ENCODE data around the gene MAVS. TPM values are rescaled to one million over a fixed set of nuclear protein-coding genes. Genes with fewer than 3 reads are reported as not detected.
"Not testable (repeated sequence)": the region's sequence is repeated elsewhere in the genome, so short reads cannot be mapped to it uniquely, and the experiment has no call there.

Gene MAVS
- total RNA-seq, 2 experiments from 2014 or later: 32.4 to 33.0 TPM

DNA sequence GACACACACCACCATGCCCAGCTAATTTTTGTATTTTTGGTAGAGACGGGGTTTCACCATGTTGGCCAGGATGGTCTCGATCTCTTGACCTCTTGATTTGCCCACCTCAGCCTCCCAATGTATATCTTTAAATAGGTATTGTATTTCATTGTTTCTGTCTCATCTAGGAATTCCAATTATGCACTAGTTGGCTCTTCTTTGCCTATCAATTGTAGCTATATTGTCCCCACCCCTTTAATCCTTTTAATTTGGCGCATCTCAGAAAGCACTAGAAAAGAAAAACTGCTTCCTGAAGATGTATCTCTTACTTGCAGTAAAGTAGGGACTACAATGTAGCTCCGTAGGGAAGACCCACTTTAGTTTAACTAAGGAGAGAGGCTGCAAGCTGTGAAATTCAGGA, 10.5 kb upstream of the MAVS start:
- ChIA-PET CTCF (no interaction called here), POLR2A (no interaction called here)

DNA sequence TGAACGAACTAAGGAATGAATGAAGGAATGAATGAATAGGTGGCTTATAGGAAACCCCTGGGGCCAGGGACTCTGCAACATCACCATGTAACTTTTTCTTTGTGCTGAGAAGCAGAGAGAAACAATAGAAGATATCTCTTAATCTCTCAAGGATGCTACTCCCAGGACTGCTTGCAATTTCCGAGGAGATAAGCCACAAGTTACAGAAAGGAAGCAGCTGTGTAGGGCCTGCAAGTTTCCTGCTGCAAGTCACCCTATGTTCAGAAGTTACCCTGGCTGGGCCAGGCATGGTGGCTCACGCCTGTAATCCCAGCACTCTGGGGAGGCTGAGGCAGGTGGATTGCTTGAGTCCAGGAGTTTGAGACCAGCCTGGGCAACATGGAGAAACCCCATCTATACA, 7.3 kb upstream of the MAVS start:
- POLR2A ChIA-PET: no interaction called here
- CTCF ChIA-PET: interaction anchor here (0.7 to 0.8 kb wide), 2 partner anchors 53 to 83 kb away, joined by 3 to 5 read pairs; partner anchors contain the start of gene CENPB

DNA sequence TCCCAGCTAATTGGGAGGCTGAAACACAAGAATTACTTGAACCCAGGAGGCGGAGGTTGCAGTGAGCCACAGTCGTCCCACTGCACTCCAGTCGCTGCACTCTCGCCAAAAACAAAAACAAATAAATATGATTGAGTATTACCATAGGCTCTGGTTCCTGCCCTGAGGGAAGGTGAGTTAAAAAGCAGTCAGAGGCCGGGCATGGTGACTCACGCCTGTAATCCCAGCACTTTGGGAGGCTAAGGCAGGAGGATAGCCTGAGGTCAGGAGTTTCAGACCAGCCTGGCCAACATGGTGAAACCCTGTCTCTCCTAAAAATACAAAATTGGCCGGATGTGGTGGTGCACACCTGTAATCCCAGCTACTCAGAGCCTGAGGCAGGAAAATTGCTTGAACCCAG, 6.4 kb upstream of the MAVS start:
- POLR2A ChIA-PET: not testable (repeated sequence)

DNA sequence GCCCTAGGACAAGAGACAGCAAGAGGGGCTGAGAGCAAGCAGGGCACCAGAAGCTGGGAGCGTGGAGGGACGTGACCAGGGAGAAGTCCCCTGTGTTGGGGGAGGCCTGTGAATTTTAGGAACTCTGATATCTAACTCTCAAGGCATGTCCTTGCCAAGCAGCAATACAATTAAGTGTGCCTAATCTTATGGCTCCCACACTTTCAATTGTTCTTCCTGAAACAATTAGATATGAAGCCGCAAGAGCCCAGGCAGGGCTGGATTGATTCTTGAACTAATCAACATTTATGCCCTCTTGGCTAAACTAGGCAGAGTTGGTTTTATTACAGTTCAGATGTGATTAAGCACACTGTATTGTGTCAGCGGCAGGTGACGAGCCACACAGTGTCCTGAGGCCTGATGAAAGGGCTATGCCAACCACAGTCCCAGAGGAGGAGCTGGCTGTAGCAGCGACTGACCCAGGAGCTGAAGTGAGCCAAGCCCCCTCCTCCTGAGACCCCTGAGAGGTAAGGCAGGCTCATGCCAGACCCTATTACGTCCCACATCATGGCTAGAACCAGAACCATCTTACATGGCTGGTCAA, 4.2 kb upstream of the MAVS start:
- ChIA-PET CTCF (no interaction called here), POLR2A (no interaction called here)

More for the DNA sequence above, 6.4 kb upstream of the MAVS start:
- CTCF ChIA-PET: not testable (repeated sequence)

DNA sequence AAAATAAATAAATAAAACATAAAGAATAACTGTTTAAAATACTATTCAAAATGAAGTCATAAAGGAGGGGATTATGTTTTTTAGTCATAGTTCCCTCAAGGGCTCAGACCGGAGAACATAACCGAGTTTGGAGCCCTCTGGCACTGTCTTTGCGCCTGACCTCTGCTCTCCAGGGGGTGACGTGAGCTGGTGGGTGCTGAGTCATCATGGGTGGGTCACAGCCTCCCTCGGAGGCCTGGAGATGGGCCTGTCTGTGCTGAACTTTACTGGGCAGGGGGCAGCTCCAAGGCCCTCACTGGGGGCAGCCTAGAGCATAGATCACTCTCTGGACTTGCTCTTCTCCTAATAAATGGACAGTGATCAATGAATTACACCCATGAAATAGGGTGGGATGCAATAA, 3.1 kb upstream of the MAVS start:
- POLR2A ChIA-PET: no interaction called here
- CTCF ChIA-PET: interaction anchor here (0.6 kb wide), 1 partner anchor 14 kb away, joined by 3 read pairs; no protein-coding TSS in a partner anchor

DNA sequence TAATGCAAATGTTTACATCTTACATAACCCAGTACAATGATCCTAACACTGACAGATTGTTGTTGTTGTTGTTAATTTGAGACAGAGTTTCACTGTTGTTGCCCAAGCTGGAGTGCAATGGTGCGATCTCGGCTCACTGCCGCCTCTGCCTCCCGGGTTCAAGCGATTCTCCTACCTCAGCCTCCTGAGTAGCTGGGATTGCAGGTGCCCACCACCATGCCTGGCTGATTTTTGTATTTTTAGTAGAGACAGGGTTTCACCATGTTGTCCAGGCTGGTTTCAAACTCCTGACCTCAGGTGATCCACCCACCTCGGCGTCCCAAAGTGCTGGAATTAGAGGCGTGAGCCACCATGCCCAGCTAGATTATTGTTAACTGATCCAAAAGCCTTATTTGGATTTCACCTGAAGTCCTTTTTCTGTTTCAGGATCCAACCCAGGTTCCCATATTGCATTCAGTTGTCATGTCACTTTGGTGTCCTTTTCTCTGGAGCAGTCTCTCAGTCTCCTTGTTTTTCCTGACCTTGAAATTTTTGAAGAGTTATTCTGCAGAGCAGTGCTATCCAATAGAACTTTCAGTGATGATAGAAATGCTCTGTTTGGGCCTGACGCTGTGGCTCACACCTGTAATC, 2.5 kb upstream of the MAVS start:
- CTCF ChIA-PET: interaction anchor here (0.6 to 2.1 kb wide), 3 partner anchors 11 to 24 kb away, joined by 3 to 8 read pairs (median 8); partner anchors contain the start of gene AP5S1
- POLR2A ChIA-PET: not testable (repeated sequence)

DNA sequence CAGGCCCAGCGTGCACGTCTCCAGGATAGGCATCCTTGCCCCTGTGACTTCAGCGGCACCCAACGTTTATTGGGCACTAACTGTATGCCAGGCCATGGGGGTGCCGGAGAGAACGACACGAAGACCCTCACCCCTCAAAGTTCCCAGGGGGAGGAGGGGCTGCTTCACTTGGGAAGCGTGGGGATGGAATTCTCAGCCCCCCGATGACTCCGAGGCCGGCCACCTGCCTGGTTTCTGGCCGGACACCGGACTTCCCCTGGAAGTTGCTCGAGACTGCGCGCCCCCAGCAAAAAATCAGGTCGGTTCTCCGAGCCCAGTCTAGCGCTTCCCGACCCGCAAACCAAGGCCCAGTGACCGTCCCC, 275 bp upstream of the MAVS start:
- ChIA-PET POLR2A (no interaction called here), CTCF (interaction anchor here (2.1 kb wide), 1 partner anchor 26 kb away, joined by 8 read pairs; the partner anchor contains the start of gene AP5S1)

DNA sequence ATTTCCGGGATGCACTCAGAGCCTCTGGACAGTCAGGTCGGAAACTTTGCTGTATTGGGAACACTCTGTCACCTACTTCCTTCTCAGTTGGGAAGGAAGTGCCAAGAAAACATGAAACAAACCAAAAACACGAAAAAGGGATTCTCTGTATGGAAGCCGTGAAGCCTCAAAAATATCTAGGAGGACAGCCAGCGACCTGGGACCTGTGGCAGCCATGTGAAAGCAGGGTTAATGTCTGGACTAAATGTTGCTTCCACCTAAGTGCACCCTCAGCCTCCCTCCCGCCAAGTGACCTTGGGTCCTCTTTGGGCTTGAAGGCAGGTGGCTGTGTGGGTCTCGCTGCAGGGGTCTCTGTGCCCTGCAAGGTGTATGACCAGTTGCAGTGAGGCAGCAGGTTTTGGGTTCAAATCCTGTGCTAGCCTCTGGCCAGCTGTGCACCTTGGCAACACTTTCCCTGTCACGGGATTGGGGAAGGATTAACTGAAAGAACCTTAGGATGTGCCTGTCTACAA, 851 bp downstream of the MAVS start:
- CTCF ChIA-PET: interaction anchor here (1.1 kb wide), 1 partner anchor 79 kb away, joined by 5 read pairs; the partner anchor contains the start of gene ADISSP
- POLR2A ChIA-PET: no interaction called here

DNA sequence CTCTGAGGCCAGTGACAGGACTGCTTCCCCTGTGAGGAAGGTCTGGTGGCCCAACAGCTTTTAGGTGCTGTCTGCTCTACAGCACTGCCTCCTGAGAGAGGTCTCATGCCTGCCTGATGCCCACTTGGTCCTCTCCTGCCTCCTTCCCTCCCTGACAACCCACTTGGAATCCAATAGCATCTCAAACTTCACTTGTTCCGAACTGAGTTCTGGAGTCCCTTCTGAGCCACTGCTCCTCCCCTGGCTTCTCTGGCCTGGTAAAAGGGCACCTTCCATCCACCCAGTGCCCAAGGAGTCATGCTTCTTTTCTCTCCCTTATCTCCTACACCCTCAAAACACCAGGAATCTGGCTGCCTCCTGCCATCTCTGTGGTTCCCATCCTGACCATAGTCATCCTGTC, 1.9 kb downstream of the MAVS start:
- CTCF ChIA-PET: no interaction called here
- POLR2A ChIA-PET: no interaction called here

DNA sequence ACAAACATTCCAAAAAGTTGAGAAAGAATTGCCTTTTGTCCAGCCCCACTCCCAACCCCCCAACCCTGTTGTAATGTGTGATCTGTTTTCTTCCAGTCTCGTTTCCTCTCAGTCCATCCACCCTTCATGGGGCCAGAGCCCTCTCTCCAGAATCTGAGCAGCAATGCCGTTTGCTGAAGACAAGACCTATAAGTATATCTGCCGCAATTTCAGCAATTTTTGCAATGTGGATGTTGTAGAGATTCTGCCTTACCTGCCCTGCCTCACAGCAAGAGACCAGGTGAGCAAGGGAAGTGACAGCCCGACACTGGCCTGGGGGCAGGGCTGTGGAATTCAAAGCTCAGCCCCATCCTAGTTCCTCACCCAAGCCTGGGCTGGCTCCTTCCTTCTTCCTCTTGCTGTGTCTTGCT, 7.8 kb downstream of the MAVS start:
- POLR2A ChIA-PET: interaction anchor here (0.7 kb wide), 1 partner anchor 218 kb away, joined by 3 read pairs; no protein-coding TSS in a partner anchor
- CTCF ChIA-PET: interaction anchor here (0.6 to 2.1 kb wide), 22 partner anchors 9 to 709 kb away, joined by 3 to 10 read pairs (median 4); partner anchors contain the start of genes AP5S1 and CENPB

DNA sequence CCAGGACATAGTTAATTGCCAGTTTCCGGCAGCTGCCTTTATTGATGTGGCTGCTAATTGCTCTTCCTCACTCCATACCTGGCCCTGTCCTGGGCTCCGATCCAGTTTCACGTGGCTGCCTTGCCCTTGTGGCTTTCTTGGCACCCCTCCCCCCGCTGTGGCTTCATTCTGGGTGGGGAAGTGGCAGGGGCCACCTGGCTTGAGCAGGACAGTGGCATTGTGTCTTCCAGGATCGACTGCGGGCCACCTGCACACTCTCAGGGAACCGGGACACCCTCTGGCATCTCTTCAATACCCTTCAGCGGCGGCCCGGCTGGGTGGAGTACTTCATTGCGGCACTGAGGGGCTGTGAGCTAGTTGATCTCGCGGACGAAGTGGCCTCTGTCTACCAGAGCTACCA, 10.8 kb downstream of the MAVS start:
- CTCF ChIA-PET: no interaction called here
- POLR2A ChIA-PET: no interaction called here

DNA sequence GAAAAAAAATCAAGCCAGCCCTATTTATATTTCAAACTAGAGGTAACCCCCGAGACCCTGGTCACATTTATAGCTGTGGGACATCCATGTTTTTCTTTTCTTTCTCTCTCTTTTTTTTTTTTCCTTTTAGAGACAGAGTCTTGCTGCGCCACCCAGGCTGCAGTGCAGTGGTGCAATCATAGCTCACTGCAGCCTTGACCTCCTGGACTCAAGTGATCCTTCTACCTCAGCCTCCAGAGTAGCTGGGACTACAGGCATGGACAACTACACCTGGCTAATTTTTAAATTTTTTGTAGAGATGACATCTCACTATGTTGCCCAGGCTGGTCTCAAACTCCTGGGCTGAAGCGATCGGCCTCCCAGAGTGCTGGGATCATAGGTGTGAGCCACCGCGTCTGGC, 12.1 kb downstream of the MAVS start:
- POLR2A ChIA-PET: interaction anchor here (0.5 to 0.7 kb wide), 2 partner anchors 82 to 139 kb away, joined by 3 read pairs; no protein-coding TSS in a partner anchor
- CTCF ChIA-PET: interaction anchor here (0.6 kb wide), 1 partner anchor 1184 kb away, joined by 3 read pairs; no protein-coding TSS in a partner anchor

DNA sequence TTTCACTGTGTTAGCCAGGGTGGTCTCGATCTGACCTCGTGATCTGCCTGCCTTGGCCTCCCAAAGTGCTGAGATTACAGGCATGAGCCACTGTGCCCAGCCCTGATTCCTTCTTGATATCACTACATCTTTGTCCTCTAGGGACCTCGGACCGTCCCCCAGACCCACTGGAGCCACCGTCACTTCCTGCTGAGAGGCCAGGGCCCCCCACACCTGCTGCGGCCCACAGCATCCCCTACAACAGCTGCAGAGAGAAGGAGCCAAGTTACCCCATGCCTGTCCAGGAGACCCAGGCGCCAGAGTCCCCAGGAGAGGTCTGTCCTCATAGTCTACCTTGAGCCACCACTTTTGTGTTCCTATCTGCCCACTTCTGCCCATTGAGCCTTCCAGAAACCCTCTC, 14.6 kb downstream of the MAVS start:
- CTCF ChIA-PET: no interaction called here

DNA sequence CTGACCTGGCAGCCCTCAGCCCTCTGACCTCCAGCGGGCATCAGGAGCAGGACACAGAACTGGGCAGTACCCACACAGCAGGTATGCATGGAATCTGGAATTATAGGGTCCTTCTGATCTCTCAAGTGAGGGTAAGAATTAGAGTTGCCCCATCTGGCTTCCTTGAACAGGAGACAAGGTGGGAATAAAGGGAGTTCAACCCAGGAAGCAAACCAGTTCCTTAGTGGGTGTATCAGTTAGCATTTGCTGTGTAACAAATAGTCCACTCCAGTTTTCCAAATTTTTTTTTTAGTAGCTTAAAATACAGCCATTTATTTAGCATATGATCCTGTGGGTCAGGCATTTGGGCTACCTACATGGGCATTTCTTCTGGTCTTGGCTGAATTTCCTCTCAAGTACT, 15.7 kb downstream of the MAVS start:
- CTCF ChIA-PET: no interaction called here
- POLR2A ChIA-PET: no interaction called here

More for the DNA sequence above, 14.6 kb downstream of the MAVS start:
- POLR2A ChIA-PET: no interaction called here

DNA sequence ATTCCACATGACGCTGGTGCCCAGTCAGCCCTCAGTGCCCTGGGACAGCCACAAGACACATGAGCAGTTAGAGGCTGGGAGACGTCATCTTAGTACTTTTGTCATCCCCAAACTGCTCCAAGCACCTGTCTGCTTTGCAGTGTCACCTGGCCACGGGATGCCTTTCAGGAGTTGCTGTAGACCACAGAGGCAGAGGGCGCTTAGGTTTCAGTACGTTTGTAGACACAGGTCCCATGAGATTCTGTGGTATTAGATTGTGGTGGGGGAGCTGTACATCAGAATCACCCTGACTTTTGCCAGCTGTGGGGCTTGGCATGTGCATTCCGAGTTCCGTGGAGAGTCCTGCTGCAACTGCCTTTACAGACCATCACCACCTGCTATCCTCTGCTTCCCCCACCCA, 16.7 kb downstream of the MAVS start:
- ChIA-PET CTCF (no interaction called here), POLR2A (no interaction called here)

DNA sequence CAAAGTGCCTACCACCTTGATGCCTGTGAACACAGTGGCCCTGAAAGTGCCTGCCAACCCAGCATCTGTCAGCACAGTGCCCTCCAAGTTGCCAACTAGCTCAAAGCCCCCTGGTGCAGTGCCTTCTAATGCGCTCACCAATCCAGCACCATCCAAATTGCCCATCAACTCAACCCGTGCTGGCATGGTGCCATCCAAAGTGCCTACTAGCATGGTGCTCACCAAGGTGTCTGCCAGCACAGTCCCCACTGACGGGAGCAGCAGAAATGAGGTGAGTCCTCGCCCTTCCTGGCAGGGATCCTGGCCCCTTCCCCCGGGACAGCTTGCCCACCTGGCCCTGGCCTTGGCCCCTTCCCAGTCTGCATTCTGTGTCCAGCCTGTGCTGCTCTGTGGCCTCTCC, 17.9 kb downstream of the MAVS start:
- CTCF ChIA-PET: interaction anchor here (1.5 kb wide), 1 partner anchor 10 kb away, joined by 9 read pairs; no protein-coding TSS in a partner anchor

DNA sequence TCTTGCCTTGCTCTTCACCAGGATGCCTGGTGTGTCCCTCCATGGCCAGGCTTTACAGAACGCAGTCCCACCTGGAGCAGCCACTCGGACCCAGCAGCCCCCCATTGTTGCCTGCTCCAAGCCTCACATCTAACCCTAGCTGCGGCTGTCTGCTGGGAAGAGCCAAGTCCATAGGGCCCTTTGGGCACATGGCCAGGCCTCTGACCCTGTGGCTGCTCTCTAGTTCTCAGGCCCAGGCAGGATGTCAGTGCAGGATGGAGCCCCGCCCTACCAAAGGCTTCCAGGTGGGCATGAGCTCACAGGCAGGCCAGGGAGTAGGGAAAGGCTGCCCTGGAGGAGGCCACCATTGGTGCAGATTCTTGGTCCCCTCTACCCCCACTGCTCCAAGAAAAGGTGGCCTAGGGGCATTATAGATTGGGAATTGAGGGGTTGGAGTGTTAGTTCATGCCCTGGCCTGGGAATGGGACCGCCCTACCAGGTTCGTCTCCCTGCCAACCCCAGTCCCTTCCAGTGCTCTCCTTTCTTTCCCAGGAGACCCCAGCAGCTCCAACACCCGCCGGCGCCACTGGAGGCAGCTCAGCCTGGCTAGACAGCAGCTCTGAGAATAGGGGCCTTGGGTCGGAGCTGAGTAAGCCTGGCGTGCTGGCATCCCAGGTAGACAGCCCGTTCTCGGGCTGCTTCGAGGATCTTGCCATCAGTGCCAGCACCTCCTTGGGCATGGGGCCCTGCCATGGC, 18.7 kb downstream of the MAVS start:
- ChIA-PET POLR2A (no interaction called here), CTCF (interaction anchor here (1.5 kb wide), 1 partner anchor 10 kb away, joined by 9 read pairs; no protein-coding TSS in a partner anchor)

More for the DNA sequence above, 17.9 kb downstream of the MAVS start:
- POLR2A ChIA-PET: no interaction called here

DNA sequence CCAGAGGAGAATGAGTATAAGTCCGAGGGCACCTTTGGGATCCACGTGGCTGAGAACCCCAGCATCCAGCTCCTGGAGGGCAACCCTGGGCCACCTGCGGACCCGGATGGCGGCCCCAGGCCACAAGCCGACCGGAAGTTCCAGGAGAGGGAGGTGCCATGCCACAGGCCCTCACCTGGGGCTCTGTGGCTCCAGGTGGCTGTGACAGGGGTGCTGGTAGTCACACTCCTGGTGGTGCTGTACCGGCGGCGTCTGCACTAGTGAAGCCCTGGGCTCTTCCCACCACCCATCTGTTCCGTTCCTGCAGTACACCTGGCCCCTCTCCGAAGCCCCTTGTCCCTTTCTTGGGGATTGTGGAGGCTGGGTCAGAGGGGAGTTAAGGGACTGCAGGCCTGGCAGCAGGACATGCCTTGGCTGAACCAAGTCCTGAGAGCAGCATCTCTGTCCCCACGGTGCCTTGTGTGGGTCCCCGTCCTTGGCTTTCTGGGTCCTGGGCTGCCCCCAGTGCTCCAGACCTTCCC, 19.3 kb downstream of the MAVS start:
- POLR2A ChIA-PET: no interaction called here
- CTCF ChIA-PET: interaction anchor here (1.5 kb wide), 1 partner anchor 11 kb away, joined by 9 read pairs; no protein-coding TSS in a partner anchor

DNA sequence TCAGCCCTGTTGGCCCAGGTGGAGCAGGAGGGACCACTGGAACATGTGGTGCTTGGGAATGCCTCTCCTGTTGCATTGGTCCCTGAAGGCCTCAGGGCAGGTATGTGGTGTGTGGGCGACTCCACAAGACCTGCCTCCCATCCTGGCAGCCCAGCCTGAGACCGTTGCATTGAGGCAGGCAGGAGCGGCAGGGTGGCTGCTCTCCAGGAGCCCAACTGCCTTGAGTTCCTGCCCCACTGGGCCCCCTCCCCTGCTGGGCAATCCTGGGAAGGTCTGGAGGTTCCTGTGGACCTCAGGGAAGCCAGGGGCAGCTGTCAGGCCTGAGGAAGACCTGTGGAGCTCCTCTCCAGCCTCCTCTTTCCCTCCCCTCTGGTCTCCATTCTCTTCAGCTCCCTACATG, 19.8 kb downstream of the MAVS start:
- CTCF ChIA-PET: no interaction called here

DNA sequence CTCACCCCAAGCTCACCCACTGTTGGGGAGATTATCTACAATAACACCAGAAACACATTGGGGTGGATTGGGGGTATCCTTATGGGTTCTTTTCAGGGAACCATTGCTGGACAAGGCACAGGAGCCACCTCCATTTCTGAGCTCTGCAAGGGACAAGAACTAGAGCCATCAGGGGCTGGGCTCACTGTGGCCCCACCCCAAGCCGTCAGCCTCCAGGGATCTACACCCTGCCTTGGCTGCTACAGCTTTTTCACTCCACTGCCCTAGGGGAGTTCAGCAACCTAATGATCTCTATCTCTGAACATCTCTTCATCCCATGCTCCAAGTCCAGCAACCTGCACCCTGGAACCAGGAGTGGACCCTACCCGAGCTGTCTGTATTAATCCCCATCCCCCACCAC, 21.2 kb downstream of the MAVS start:
- CTCF ChIA-PET: interaction anchor here (0.9 kb wide), 1 partner anchor 13 kb away, joined by 4 read pairs; no protein-coding TSS in a partner anchor
- POLR2A ChIA-PET: no interaction called here

More for the DNA sequence above, 19.8 kb downstream of the MAVS start:
- POLR2A ChIA-PET: no interaction called here
